Dermis microvascular lymphatic vessel endothelial cell (primary cell): ENCODE measurements around the gene ACYP1. TPM values are rescaled to one million over a fixed set of nuclear protein-coding genes. Genes with fewer than 3 reads are reported as not detected.

Experiments
- DNase-seq, 2 donors: peaks; one replicate each; pipeline versions ENCODE4 v3.0.0 to v3.0.0-alpha.2; 2010; ENCODE audit warnings: low read depth in 2 of 2
- total RNA-seq: library from RNA; depleted of rRNA; stranded (reverse); fragments of >200 nt; gene quantifications from 2 replicates; pipeline ENCODE4 v1.2.1, GENCODE V29; 2014

ACYP1 gene
- total RNA-seq, 1 donor from 2014 or later = 7.4 TPM

GRCh38 chr14:75040959-75041358 is 22.9 kb downstream of the ACYP1 start:
- DNase-seq = no peak

DNA sequence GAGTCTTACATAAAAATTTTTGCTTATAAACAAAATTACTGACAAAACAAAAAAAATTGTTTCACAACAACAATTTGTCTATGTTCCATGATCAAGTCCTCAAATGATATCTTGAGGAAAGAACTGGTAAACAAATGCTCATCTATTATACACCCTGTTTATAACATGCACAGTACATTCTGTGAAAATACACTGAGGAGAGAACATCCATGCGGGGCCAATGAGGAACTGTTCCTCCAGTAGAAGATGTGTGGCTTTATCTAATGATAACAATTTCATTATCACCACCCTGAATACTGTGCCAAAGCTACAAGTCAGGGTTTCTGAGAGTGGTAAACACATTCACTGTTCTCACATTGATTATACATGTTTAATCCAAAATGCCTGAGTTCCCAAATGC is 23.3 kb downstream of the ACYP1 start:
- DNase-seq = no peak

DNA sequence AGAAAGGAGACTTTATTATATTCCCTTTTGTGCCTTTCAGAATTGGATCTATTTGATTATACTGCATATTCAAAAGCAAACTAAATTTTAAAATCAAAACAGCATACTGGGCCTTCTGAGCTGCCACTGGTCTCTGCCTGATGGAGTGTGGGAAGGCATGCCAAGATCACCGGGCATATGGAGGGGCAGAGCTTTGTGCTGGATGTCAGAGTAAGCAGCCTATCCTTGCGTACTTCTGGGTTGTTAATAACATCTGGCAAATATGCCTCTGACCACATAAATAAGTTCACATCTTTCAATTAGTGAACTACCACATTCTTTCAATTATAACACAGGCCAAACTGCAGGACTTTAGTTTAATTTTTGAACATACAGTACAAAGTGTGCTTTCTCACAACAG is 30.9 kb downstream of the ACYP1 start:
- no peak for DNase-seq

- no peak for DNase-seq
These were observed 33.7 kb downstream of the ACYP1 start for GRCh38 chr14:75030147-75030546.

GRCh38 chr14:75025876-75026275 is 37.9 kb downstream of the ACYP1 start:
- DNase-seq = no peak

- peak in 1 of 2 donors; percentile 88 for DNase-seq
These were observed 38.7 kb downstream of the ACYP1 start for GRCh38 chr14:75025082-75025481.

GRCh38 chr14:75023108-75023507 is 40.7 kb downstream of the ACYP1 start:
- peak in 1 of 2 donors; percentile 35 for DNase-seq

DNA sequence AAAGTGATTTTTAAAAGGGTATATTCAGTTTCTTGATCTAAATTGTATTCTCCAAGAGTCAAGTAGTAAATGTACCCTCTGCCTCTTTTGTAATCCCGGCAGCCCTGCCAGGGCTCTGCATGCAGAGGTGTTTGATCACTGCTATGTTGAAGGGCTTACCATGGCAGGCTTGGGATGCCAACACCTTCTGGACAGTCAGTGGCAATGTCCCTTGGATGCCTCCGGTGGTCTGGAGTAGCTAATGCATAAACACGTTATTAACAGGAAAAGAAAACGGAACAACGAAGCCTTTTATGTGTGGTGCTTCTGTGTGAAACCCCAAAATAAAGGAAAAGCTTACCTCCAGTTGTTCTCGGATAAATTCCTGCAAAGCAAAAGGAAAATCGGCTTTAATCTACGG is 41.2 kb downstream of the ACYP1 start:
- DNase-seq = peak in 1 of 2 donors; percentile 36

DNA sequence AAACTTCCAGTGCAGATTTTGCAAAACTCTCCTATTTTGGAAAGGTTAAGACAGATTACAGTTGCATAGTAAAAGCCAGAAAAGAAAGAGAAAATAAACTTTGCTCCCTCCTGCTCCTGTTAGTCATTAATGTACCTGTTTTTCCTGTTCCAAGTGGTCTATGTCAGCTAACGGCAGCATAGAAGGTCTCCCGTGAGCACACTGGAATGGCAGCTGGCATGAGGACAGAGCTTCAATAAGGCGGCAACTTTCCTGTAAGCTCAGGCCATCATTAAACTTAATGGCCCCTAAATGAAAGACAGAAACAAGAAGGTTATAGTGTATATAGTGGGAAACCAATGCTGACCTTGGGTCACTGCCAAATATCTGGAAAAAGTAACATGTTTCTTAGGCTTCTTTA is 45.1 kb downstream of the ACYP1 start:
- no peak for DNase-seq

DNA sequence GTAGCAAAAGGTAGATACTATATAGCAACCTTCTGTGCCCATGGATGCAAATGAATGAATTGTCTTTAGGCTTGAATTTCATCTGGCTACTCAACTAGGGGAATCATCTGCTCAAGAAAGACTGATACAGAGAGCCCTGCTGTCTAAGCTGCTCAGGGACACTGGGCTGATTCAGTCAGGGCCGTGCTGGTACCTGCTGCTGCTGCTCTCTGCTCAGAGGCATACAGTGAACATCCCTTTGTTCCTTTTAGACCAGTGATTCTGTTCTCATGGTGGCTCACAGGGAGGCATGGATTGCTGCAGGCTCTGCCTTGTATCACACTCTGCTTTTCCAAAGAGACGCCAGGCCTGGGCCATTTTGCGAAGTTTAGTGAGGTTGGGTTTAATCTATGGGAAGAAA is 47.0 kb downstream of the ACYP1 start:
- DNase-seq = no peak

DNA sequence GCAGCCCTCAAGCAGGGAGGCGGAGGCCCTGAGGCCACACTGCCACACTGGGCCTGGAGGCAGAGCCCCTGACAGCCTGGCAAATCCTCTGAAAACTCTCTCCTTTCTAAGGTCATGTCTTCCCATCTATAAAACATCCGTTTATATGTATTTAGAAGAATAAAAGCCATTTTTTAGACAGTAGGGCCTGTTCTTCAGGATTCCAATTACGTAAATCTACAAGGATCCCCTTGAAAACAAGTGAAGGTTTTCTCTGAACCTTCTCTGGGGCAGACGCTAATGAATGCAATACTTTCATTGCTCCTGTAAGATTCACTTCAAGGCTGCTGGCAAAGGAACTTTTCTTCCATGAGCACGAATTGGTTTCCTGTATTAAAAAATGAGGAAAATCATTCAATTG is 48.3 kb downstream of the ACYP1 start:
- no peak for DNase-seq

GRCh38 chr14:75013290-75013689 is 50.5 kb downstream of the ACYP1 start:
- no peak for DNase-seq

DNA sequence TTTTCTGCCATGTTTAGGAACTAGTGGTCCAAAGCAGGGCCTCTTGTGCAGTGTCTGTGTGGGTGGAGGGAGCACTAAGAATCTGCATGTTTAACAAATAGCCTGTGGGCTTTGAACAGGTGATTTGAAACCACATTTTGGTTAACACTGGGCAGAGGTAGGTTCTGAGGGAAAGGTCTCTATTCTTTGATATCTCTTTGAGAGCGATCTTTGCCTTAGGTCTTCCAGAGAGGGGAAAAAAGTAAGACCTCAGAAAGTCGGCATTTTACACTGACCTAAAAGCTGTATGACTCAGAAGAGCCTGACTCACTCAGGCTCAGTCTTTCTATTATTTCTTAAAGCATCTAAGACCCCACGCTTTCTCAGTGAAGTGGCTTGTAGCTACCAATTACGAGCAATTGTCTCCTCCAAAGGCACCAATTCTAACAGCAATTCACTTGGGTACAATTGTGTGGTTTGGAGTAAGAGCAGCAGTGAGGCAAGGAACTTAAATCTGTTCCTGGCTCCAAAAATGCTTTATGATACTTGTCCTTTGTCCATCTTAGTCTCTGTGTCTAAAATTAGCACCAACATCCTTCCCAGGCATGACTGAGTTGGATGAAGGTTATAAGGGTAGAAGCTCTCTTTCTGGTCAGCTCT is 52.3 kb downstream of the ACYP1 start:
- peak in 1 of 2 donors; percentile 66 for DNase-seq

- no peak for DNase-seq
These were observed 53.2 kb downstream of the ACYP1 start for GRCh38 chr14:75010472-75011093.

GRCh38 chr14:75009176-75009575 is 54.6 kb downstream of the ACYP1 start:
- no peak for DNase-seq

DNA sequence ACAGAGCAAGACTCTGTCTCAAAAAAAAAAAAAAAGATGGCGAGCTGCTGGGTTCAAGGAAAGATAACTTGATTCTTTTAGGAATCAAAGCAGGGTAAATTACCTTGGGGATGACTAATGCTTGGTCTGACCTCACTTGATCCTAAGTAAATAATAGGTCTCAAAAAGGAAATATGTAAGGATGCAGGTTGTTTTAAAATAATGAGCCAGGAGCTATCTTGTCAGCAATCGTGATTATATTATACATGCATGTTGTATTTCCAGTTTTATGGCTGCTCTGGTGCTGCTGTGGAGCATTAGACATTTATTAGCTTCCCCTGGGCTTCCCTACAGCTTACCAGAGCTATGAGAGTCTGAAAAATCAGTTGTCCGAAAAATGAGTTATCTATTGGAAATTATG is 58.5 kb downstream of the ACYP1 start:
- no peak for DNase-seq

DNA sequence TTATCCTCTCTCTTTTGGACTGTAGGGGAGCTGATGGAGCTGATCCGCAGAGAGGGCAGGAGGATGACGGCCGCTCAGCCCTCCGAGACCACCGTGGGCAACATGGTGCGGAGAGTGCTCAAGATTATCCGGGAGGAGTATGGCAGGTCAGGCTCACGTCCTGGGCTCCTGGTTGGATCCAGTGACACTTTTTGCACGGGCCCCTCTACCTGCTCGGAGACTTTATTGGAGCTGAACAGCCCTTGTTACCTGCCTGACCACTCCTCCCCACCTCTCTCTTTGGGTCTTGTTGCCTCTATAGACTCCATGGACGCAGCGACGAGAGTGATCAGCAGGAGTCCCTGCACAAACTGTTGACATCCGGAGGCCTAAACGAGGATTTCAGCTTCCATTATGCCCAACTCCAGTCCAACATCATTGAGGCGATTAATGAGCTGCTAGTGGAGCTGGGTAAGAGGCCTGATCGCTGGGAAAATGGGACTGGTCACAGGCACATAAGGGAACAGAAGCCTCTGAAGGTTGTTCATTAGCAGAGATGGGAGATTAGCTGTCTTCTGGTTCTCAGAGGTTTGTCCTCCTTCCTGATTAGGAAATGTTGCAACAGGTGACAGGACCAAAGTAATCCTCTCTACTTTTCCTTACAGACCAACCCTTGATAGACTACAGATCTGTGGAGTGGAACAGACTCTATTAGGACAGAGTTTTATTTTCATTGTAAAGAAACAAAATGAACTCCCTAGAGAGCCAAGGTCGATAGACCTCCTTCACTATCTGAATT is 60.4 kb downstream of the ACYP1 start:
- peak in 1 of 2 donors; percentile 43 for DNase-seq

Other genes with a start within 250 kb of the ACYP1 start
- gene PROX2, start 187.9 kb downstream of the ACYP1 start, total RNA-seq = not detected in 2 replicates
- gene DLST, start 182.1 kb downstream of the ACYP1 start, total RNA-seq = 41.5 and 49.9 TPM in 2 replicates
- gene RPS6KL1, start 140.8 kb downstream of the ACYP1 start, total RNA-seq = 5.6 and 6.6 TPM in 2 replicates
- 34.1 and 44.8 TPM in 2 replicates for gene PGF, start 108.4 kb downstream of the ACYP1 start, total RNA-seq
- gene EIF2B2, start 61.1 kb downstream of the ACYP1 start, total RNA-seq = 37.2 and 70.8 TPM in 2 replicates
- 9.6 and 13.1 TPM in 2 replicates for gene MLH3, start 12.6 kb downstream of the ACYP1 start, total RNA-seq
- 0.38 and 0.51 TPM in 2 replicates for gene ZC2HC1C, start 5.6 kb upstream of the ACYP1 start, total RNA-seq
- 29.5 TPM in 2 replicates for gene NEK9, start 63.0 kb upstream of the ACYP1 start, total RNA-seq
- gene TMED10, start 112.6 kb upstream of the ACYP1 start, total RNA-seq = 215 and 263 TPM in 2 replicates
- 25.5 and 67.3 TPM in 2 replicates for gene FOS, start 214.8 kb upstream of the ACYP1 start, total RNA-seq